HK-2 (cell line): ENCODE results near the gene LHFPL6.

Source experiments
- DNase-seq: peaks from one replicate; pipeline ENCODE4 v3.0.0-alpha.2; 2018; ENCODE audit not compliant: unreplicated experiment

The LHFPL6 gene

DNA sequence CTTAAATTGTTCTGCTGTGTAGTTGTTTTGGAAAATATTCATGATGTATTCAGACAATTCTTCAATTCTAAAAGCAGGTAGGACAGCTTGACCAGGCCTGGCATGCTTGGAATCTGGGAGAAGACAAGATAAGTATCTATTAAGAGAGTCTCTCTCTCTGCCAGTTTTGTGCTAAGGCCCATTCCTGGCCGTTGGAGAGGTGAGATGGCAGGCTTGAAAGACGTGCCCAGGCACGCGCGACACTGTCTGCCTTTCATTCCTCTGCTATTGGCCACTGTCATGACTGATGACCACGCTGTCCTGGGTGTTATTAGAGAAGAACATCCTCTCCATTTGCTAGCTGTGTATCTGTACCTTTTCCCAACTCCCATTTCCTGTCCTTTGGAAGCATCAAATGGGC, 90.3 kb downstream of the LHFPL6 start:
- DNase-seq: no peak

DNA sequence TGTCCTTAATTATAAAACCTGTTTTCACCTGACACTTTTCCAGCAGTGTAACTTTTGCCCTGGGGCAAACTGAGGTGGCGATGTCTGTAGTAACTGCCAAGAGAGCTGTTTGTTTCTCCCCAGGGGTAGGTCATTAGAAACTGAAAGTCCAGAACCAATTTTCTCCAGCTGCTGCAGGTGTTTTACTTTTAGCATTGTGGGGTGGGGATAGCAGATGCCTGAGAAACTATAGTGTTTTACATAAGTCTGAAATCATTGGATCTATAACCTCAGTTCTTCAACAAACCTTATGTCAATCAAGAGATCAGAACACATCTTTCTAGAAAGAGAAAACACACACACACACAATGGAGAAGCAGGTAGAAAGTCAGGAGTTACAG, 92.7 kb downstream of the LHFPL6 start:
- no peak for DNase-seq

DNA sequence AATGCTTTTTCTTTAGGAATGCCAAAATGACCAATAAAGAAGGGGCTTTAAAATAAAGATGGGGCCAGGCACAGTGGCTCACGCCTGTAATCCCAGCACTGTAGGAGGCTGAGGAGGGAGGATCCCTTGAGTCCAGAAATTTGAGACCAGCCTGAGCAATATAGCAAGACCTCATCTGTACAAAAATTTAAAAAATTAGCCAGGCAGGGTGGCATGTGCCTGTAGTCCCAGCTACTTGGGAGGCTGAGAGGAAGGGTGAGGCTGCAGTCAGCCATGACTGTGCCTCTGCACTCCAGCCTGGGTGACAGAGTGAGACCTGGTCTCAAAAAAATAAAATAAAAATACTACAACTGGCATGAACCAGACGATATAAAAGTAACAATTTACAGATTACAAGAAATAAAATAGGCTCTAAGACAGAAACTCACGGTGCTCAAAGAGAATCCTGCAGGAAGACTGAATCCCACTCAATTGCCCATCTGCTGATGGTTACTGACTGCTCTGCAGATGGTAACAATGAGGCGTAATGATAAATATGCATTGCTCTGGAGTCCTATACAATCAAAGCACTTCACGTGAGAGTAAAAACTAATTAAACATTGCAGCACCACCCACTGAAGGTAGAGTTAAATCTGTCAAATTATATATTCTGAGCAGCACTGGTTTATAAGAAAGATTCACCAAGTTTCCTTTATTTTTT, 93.2 kb downstream of the LHFPL6 start:
- no peak for DNase-seq

DNA sequence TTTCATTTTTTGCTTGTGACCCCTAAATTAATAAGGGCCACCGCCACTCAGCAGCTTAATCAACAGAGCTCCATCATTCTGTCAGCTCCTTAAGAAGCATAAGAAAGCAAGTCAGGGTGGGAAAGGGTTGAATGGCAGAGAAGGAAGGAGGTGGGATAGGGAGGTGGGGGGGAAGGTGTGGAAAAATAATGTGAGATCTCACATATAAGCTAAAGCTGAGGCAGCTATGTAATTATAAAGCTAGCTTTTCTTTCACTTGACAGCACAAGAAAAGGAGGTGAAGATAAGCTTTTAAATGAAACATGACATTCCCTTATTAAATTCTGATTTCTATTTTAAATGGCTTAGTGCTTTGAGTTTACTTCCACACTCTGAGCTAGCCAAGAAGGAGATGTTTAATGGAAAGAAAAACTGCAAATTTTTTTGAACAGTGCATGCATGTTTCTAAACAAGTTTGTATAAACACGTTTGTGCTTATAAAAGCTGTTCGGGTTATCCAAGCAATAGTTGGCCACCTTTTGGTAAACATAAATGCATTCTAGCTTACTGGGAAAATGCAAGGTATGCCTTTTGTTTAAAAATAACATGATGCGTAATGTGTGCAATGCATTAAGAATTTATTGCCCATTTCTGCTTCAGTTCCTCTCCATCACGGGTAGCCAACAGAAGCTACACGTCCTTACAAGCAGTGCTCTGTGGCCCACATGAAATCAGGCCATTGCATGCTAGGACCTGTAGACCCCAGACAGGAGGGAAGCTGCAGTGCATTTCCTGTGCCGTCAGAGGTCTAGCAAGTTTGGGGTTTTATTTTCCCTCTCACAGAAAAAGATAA, 96.2 kb downstream of the LHFPL6 start:
- no peak for DNase-seq

DNA sequence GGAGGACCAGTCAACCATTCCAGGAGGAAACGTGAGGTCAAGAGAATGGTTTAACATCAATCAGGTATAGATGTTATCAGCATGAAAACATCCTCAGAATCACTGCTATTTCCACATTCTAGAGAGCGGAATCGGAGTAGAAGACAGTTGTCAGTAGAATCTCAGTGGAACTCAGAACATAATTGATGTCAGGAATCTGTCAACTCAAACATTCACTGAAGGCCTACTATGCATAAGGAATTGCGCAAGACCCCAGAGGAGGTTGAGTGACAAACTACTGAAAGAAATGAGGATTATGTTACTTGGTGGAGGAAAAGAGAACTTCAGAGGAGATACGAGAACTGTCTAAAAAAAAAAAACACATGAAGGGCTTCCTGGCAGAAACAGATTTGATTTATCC, 97.8 kb downstream of the LHFPL6 start:
- DNase-seq: no peak

DNA sequence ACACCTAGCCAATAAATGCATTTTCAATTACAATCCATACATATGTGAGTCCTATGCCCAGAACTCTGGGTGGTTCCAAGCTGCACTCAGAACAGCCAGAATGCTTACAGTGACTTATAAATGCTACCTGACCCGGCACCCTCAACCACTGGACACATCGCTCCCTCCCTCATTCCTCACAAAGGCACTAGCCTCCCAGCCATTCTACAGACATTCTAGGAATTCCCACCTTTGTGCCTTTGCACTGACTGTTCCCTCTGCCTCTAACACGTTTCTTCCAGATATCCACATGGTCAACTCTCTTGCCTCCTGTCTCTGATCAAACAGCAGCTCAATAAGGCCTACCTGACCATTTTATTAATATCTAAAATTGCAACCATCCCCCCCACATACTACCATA, 99.9 kb downstream of the LHFPL6 start:
- no peak for DNase-seq

DNA sequence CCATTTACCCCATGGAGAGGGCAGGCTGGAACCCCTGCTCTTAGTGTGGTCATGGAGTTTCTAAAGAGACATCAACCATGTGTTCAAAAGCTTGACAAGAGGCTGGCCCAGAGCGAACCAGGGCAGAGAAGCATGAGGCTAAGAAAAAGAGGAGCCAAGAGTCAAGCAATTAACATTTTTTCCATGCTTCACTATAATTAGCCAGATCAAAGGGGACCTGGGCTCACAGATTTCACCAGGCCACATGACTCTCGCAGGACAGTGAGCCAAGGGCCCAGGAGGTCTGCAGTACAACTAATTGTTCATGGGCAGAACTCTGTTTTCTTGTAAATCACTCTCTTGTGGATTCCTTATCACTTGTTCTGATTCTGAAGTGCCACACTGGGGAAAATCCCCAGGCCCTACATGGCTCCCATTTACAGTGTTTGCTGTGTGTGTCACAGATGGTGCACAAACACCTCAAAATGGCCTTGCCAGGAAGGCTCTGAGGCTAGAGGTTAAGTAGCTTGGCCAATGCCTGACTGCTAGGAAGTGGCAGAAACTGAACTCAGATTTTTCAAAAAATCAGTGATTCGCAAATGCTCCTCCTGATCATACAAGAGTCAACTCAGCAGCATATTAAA, 101.2 kb downstream of the LHFPL6 start:
- DNase-seq: no peak

DNA sequence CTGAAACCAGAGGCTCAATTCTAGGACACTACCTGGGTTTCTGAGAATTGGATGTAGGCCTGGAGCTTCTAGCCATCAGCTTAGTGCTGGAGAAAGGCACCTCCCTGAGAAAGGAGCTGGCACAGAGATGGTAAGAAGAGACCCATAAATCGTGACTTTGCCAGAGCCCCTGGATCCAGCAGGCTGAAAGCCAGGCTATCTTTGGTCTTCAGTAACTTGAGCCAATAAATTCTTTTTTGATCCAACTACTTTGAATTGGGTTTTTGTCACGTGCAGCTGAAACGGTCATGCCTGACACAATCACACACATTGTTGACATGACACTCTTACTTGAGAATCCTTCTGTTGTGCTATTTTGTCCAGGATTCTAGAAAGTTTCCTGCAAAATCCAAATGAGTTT, 103.4 kb downstream of the LHFPL6 start:
- no peak for DNase-seq

DNA sequence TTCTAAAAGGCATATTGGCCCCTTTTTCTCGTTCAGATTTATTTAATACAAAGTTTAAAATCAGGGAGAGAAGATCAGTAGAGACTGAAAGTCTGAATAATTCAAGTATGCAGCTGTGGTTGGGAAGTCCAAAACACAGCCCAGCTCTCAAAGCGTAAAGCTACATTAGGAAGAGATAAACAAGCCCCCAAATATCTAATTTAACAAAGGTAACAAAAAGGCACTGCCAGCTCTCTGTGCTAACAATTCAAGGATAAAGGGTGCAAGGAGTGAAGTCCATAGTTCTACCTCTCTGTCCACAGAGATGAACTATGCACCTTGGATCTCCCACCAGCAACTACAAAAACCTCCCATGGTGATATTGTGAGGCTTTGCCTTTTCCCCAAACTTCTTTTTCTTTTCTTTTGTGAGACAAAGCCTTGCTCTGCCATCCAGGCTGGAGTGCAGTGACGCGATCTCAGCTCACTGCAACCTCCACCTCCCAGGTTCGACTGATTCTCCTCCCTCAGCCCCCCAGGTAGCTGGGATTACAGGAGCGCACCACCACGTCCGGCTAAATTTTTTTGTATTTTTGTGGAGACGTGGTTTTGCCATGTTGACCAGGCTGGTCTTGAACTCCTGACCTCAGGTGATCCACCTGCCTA, 104.4 kb downstream of the LHFPL6 start:
- no peak for DNase-seq

DNA sequence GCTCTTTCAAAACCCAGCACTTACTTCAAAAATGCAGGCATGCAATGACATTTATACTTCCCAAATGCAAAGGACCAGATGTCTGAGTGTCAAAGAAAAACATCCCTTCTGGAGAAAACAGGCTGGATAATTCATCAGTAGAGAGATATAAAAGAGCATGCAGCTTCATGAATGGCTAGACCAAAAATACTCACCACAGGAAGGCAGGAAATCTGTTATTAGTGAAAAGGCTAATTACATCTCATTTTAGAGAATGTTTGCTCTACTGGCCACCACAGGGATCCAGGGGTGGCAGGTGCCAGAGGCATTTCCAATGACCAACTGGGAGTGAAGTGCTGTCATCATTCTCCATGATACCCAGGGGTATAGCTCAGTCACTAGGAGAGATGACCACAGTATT, 106.5 kb downstream of the LHFPL6 start:
- DNase-seq: no peak

DNA sequence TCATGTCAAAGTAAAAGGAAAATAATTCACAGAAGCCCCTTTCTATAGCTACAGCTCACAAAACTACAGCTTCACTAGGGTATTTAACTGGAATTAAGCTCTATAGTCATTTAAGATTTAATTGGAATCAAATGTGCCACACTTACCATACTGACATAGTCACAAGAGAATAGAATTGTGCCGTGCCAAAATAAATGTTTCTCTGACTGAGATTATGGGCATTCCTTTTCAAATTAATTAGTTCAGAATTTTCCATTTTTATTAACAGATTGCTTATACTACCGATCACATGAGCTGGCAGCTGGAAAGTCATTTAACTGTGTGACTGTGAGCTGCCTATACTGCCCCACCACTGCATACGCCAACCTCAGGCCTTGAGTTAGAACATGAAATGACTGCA, 108.4 kb downstream of the LHFPL6 start:
- DNase-seq: no peak

DNA sequence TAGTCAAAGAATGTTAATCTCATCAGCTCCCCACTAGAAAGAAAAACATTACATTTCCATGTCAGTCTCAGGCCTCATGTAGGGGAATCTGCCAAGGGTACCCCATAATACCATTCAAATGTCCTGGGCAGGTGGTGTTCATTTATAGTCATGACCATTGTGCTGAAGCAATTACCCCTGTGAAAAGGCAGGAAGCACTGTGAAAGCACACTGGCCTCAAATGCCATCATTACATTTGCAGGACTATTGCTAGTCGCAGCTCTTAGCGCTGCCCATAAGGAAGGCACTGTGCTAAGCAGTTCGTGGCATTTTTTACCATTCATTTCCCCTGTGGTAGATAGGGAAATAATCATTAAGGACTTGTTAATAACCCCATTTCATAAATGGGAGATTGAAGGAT, 109.0 kb downstream of the LHFPL6 start:
- DNase-seq: no peak

DNA sequence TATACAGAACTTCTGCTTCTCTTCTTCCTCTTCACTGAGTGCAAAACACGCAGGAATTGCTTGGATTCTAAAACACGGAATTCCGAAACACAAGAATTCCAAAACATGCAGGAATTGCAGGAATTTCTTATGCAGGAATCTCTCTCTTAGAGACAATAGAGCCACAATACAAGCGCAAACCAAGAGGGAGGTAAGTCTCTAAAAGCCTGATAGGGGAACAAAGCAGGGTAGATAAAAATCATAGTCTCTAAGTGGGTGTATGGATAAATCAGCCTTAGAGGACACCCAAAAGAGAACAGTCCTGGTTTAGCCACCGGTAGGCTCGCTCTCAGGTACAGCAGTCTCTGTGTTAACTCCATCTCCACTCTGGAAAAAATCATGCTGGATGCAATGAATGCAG, 112.9 kb downstream of the LHFPL6 start:
- no peak for DNase-seq

DNA sequence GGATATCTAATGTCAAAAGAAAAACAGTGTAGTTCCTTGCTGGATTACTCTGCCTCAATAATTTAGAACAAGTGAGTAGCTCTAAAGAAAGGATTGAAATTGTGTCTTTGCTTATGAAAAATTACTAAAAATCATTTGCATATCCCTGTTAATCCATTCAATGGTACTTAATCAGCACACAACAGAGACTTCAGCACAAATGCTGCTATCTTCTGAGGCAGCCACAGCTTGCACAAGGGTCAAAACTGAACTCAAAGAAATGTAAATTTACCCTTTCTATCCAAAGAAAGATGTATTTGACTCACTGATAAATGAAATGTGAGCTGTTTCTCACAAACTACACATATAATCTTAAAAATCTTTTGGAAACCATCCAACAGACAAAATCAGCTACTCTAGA, 116.2 kb downstream of the LHFPL6 start:
- DNase-seq: no peak

DNA sequence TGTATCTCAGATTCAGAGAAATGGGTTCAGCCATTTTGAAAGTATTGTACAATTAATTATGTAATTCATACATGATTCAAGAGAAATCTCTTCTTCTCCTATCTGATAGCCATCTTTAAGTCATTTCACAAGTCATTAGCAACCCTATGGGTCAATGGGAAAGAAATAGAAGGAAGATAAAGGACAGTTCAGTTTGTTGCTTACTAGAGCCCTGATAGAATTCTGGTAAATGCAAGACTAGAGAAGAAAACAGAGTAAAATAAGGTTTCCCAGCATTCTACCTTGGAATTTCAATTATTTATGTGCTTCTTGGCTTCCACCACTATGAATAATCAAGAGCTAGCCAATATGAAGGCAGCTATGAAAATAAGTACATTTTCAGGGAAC, 117.7 kb downstream of the LHFPL6 start:
- DNase-seq: no peak

DNA sequence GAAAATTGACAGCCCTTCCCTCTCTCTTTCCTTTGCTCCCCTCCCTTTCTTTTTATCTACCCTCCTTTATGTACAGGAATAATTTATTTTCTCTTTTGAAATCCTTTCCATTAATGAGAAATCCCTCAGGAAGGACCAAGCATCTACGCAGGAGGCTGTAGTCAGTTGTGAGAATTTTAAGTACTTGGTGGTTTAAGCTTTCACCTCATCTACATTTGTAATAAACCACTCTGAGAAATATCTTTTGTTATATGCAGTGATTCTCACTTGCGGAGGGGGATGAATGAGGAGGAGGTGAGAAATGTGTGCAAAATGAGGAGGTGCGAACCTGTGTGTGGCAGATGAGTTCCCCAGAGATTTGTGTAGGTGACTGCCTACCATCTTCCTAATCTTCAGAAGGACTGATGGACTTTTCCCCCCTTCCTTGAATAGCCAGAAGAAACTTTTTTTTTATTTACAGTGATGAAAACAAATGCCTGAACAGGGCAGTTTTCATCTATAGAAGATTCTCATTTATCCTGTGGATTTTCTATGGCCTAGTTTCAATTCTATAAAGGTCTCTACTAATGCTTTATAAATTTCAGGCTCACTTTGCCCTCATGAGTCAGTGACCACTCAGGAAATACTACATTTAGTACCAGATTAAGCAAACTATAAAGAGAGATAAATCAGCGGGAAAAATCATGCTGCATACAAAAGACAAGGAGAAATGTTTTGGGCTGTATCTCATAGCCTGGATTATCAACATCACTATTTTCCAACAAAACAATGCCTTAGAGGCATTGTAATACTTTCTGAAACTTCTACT, 118.3 kb downstream of the LHFPL6 start:
- DNase-seq: no peak

DNA sequence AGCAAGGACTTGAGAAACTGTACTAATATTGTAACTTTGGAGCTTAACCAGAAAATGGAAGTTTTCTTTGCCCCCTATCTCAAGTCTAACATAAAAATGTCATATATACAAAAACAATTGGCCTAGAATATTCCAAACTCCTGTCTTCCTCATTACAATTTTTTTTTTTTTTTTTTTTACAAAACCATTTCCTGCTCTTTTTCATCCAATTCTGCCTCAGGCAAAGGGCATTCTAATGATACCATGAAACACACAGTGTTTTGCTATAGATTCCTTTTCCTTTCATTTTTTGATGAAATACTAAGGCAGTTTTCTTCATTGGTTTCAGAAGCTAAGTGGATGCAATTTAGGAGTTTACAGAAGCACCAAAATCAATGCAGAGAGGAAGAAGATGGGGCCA, 119.7 kb downstream of the LHFPL6 start:
- DNase-seq: no peak

DNA sequence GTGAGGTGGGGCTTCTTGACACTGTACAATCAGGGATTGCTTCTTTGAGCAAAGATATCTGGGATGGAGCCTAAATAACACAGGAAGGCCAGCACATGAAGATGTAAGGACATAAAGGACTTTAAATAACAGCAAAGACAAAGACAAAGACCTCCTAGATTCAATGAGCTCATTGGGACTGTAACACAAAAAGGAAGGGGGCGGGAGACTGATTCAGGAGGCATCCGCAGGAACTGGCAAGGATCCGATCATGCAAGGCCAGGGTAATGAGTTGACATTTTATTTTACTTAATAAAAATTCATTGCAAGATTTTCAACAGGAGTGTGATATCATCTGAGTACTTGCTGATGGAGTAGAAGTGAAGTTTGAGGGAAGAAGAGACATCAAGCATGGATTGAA, 121.5 kb downstream of the LHFPL6 start:
- DNase-seq: no peak

DNA sequence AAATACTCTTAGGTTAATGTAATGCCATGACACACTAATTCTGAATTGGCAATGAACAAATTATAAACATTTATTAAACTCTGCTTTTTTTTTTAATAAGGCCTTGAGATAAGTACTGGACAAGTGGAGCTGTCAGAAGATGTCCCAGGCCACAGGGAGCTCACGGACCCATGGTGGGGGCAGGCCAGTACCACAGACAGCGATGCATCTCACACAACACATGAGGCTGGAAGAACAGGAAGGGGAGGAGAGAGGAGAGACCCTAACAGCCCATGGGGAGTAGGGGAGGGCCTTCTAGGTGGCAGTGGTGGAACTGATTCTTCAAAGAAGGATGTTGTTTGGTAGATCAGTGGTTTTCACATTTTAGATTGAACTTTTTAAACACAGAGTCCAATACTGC, 128.4 kb downstream of the LHFPL6 start:
- DNase-seq: no peak

DNA sequence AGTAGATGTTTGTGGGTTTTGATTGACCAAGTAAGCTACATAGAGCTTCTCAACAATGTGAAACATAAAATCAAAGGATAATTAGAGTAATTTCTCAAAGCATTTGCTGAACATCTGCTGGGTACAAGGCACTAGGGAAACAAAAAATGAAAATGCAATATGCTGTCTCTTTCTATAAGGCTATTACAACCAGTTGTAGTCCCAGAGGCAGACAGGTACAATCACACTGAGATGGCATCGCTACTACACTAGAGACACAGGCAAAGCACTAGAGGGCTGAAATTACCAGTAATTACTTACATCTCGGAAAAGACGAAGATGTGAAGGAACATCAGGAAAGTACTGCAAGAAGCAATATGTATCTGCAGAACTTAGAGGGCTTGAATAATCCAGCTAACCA, 133.3 kb downstream of the LHFPL6 start:
- no peak for DNase-seq

DNA sequence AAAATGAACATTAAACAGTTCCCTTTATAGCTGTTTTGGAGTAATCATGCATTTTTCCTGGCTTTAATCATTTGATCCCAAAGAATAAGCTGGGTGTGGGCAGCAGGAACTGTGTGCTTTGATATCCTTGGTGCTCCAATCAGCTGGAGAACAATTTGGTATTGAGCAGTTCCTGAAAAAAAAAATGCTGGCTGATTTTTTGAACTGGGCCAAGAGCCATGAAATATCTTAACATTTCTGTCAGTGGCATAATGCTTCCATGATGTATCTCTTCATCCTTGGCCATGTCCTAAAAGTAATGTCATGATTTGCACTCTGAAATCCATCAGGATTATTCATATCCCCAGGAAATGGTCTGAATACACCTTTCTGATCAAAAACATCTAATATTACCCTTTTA, 134.7 kb downstream of the LHFPL6 start:
- no peak for DNase-seq

DNA sequence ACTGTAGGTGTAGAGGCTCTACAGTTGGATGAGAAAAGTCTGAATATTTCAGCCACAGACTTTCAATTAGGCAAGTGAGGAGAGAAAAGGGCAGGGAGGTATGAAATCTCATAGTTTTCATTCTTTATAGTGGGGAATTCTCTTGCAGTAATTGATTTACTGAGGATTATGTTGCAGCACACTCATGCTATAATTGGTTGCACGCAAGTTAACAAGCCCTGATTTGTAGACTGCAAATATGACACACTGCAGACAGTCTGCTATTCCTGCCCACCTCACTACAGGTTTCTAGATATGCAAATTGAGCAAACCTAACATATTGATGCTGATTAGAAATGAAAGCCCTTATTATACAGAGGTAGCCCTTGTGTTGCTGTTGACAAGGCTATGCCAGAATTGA, 139.4 kb downstream of the LHFPL6 start:
- DNase-seq: no peak
